NCI-H226 (cell line): Measurements from ENCODE around the gene TLCD2.
"Not testable (repeated sequence)": the region's sequence is repeated elsewhere in the genome, so short reads cannot be mapped to it uniquely, and the experiment has no call there.

ENCODE experiments used
- DNase-seq: peaks from one replicate; pipeline ENCODE4 v3.0.0-alpha.2; 2015

Gene TLCD2

DNA sequence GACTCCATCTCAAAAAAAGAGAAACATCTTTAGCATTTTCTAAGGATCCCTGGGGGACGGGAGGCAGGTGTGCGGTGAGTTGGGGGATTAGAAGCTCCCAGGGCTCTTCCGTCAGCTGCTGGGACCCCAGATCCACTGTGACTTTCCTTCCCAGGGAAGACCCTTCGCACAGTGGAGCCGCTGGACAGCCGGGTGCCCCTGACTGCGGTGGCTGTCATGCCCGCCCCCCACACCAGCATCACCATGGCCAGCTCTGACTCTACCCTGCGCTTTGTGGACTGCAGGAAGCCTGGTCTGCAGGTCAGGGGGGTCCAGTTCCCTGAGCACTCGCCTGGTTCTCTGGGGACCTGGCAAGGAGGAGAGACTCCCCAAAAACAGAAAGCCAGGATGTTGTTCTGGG lies 25.2 kb upstream of the TLCD2 start:
- no peak for DNase-seq

DNA sequence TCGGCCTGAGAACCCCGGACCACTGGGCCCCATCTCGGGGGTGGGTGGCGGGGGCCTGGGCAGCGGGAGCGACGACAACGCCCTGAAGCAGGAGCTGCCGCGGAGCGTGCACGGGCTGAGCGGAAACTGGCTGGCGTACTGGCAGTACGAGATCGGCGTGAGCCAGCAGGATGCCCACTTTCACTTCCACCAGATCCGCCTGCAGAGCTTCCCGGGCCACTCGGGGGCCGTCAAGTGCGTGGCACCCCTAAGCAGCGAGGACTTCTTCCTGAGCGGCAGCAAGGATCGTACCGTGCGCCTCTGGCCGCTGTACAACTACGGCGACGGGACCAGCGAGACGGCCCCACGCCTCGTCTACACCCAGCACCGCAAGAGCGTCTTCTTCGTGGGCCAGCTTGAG lies 23.6 kb upstream of the TLCD2 start:
- DNase-seq = no peak

DNA sequence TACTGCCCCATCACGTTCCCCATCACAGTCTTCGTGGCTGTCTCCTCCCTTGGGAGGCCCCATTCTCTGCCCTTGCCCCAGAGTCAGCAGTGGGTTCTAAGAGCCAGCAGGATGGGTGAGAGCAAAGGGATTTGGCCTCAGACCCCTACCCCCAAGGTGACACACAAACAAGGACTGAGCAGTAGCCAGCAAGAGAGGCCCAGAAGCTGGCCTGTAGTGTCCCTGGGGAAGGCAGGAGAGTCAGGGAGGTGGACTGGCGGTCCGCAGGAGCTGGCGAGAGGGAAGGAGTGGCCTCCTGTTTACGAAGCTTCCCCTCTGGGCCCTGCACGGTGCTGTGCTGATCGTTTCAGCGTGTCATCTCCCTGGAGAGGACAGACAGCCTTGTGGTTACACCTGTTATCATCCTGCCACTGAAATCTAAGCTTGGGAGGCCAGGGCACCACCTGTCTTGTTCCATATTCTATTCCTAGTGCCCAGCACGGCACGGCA lies 22.7 kb upstream of the TLCD2 start:
- DNase-seq = no peak

DNA sequence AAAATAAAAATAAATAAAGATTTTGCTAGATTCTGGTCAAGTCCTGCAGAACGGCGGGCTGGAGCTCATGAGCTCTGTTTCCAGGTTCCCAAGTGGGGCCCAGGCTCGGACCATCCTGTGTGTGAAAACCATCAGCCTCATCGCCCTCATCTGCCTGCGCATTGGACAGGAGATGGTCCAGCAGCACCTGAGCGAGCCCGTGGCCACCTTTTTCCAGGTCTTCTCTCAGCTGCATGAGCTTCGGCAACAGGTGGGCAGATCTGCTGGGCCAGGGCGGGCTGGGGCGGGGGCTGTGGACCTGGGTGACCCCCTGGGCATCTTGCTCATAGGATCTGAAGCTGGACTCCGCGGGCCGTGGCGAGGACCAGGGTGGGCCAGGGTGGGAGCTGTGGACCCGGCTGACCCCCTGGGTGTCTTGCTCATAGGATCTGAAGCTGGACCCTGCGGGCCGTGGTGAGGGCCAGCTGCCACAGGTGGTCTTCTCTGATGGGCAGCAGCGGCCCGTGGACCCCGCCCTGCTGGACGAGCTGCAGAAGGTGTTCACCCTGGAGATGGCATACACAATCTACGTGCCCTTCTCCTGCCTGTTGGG lies 22.2 kb upstream of the TLCD2 start:
- no peak for DNase-seq

DNA sequence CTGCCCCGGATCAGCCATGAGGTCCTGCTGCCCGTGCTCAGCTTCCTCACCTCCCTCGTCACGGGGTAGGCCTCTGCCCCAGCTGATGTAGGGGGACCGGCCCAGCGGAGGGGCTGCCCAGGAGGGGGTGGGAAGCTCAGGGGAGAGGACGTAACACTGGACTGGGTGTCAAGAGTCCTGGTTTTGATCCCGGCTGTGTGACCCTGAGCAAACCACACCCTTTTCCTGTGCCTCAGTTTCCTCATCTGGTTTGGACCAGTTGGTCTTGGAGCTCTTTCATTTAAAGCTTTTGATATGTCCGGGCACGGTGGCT lies 21.0 kb upstream of the TLCD2 start:
- DNase-seq = no peak

DNA sequence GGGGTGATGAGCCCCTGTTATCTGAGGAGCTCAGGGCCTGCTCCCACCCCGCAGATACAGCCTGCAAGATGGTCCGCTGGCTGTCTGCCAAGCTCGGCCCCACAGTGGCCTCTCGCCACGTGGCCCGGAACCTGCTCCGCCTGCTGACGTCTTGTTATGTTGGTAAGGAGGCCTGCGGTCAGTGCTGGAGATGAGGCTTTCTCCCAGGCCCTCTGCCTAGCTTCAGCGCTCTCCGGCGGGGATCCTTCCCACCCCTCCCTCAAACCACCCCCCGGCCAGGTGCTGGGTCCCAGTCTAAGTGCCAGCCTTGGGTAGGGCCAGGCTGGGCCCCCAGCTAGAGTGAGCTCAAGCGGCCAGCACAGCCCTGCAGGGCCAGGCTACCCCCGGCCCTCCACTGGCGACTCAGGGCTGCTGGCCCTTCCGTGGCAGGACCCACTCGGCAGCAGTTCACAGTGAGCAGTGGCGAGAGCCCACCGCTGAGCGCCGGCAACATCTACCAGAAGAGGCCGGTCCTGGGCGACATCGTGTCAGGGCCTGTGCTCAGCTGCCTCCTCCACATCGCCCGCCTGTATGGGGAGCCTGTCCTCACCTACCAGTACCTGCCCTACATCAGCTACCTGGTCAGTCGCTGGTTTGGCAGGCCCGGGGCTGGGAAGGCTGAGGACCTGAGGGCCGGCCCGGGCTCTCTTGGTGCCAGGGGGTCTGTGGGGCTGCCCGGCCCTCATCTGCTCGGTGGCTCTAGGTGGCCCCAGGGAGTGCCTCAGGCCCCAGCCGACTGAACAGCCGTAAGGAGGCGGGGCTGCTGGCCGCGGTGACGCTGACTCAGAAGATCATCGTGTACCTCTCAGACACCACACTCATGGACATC lies 20.4 kb upstream of the TLCD2 start:
- no peak for DNase-seq

DNA sequence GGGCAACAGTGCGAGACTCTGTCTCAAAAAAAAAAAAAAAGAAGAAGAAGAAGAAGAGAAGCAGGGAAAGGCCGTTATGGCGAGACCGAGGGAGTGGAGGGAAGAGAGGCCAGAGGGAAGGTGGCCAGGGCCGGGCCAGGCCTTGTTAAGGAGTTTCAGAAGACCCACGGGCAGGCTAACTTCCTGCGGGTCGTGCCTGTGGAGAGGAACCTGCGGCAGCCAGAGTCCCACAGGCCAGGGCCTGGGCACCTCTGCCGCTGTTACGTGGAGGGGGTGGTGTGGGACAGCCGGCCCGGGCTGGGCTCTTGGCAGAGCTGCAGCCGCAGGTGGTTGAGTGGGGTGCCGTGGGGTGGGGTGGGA lies 19.8 kb upstream of the TLCD2 start:
- DNase-seq = no peak

DNA sequence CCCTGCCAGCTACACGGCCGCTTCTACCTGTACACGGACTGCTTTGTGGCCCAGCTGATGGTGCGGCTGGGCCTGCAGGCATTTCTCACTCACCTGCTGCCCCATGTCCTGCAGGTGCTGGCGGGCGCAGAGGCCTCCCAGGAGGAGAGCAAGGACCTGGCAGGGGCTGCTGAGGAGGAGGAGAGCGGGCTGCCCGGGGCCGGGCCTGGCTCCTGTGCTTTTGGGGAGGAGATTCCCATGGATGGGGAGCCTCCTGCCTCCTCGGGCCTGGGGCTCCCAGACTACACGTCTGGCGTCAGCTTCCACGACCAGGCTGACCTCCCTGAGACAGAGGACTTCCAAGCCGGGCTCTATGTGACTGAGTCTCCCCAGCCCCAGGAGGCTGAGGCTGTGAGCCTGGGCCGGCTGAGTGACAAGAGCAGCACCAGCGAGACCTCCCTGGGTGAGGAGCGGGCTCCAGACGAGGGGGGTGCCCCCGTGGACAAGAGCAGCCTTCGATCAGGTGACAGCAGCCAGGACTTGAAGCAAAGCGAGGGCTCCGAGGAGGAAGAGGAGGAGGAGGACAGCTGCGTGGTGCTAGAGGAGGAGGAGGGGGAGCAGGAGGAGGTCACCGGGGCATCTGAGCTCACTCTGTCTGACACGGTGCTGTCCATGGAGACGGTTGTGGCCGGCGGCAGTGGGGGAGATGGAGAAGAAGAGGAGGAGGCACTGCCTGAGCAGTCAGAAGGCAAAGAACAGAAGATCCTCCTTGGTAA lies 17.9 kb upstream of the TLCD2 start:
- DNase-seq = no peak

DNA sequence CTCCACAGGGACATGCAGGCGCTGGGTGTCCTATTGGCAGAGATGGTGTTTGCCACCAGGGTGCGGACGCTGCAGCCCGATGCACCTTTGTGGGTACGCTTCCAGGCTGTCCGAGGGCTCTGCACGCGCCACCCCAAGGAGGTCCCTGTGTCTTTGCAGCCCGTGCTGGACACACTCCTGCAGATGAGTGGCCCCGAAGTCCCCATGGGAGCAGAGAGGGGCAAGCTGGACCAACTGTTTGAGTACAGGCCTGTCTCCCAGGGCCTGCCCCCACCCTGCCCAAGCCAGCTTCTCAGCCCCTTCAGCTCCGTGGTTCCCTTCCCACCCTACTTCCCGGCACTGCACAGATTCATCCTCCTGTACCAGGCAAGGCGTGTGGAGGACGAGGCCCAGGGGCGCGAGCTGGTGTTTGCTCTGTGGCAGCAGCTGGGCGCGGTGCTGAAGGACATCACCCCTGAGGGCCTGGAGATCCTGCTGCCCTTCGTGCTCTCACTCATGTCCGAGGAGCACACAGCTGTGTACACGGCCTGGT lies 17.1 kb upstream of the TLCD2 start:
- DNase-seq = no peak

DNA sequence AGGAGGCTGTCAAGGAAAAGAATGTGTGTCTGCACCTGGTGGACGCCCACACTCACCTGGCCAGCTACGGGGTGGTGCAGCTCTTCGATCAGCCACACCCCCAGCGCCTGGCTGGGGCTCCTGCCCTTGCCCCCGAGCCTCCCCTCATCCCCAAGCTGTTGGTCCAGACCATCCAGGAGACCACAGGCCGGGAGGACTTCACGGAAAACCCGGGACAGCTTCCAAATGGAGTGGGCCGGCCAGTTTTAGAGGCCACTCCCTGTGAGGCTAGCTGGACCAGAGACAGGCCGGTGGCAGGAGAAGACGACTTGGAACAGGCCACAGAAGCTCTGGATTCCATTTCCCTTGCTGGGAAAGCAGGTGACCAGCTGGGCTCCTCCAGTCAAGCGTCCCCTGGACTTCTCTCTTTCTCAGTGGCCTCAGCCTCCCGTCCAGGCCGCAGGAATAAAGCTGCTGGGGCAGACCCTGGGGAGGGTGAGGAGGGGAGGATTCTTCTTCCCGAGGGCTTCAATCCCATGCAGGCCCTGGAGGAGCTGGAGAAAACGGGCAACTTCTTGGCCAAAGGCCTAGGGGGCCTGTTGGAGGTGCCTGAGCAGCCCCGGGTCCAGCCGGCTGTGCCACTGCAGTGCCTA lies 16.6 kb upstream of the TLCD2 start:
- DNase-seq = no peak

DNA sequence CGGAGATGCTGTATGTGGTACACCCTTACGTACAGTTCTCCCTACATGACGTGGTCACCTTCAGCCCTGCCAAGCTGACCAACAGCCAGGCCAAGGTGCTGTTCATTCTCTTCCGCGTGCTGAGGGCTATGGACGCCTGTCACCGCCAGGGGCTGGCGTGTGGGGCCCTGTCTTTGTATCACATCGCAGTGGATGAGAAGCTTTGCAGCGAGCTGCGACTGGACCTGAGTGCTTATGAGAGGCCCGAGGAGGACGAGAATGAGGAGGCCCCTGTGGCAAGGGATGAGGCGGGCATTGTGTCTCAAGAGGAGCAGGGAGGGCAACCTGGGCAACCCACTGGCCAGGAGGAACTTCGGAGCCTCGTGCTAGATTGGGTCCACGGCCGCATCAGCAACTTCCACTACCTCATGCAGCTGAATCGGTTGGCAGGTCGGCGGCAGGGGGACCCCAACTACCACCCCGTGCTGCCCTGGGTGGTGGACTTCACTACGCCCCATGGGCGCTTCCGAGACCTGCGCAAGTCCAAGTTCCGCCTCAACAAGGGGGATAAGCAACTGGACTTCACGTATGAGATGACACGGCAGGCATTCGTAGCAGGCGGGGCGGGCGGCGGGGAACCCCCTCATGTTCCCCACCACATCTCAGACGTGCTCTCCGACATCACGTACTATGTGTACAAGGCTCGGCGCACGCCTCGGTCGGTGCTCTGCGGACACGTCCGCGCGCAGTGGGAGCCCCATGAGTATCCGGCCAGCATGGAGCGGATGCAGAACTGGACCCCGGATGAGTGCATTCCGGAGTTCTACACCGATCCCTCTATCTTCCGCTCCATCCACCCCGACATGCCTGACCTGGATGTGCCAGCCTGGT lies 15.7 kb upstream of the TLCD2 start:
- no peak for DNase-seq

DNA sequence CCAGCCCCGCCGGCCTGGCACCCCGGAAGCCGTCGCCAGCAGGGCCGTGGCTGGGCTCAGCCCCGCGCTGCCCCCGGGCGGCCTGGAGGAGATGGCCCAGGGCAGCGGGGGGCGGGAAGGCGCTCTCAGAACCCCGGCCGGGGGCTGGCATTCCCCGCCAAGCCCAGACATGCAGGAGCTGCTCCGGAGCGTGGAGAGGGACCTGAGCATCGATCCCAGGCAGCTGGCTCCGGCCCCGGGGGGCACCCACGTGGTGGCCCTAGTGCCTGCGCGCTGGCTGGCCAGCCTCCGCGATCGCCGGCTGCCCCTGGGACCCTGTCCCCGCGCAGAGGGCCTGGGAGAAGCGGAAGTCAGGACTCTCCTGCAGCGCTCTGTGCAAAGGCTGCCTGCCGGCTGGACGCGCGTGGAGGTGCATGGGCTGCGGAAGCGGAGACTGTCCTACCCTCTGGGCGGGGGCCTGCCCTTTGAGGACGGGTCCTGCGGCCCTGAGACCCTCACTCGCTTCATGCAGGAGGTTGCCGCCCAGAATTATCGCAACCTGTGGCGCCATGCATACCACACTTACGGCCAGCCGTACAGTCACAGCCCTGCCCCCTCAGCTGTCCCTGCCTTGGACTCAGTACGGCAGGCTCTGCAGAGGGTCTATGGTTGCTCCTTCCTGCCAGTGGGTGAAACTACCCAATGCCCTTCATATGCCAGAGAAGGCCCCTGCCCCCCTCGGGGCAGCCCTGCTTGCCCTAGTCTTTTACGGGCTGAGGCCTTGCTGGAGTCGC lies 14.9 kb upstream of the TLCD2 start:
- DNase-seq = peak; percentile 31

DNA sequence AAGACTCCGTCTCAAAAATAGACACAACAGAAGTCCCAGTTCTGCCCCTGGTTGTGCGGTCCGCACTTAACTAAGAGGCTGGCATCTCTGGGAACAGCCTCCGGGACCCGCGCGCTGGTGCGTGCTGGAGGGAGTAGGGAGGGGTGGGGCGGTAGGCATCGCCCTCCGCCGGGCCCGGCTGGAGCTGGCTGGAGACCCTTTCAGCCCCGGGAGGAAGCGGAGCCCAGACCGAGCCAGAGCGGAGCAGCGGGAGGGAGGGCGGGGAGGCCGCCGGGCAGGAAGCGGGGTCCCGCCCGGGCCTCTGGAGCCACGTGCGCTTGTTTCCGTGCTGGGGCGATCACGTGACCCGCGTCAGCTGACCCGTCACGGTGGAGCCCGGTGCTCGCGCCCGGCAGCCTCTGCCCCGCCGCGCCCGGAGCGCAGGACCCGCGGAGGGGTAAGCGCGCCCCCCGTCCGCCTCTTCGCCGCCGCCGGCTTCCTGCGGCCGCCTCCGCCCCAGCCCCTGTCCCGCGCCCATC lies 14.2 kb upstream of the TLCD2 start, which contains the start of gene WDR81:
Gene WDR81, plus strand, starts transcription at position 354 of the 518 bp plus-strand sequence. CDS start 256 bp downstream, outside the sequence.
- peak; percentile 77 for DNase-seq

DNA sequence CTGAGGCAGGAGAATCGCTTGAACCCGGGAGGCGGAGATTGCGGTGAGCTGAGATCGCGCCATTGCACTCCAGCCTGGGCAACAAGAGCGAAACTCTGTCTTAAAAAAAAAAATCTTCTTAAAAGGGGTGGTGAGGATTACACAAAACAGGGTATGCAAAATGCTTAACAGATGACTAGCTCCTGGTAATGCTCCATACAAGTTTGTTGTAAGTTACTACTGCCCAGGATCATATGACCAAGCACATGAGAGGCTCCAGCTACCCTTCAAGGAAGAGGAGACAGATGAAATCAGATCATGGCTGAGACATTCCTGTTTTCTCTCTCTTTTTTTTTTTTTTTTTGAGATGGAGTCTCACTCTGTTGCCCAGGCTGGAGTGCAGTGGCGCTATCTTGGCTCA lies 11.8 kb upstream of the TLCD2 start:
- DNase-seq = not testable (repeated sequence)

DNA sequence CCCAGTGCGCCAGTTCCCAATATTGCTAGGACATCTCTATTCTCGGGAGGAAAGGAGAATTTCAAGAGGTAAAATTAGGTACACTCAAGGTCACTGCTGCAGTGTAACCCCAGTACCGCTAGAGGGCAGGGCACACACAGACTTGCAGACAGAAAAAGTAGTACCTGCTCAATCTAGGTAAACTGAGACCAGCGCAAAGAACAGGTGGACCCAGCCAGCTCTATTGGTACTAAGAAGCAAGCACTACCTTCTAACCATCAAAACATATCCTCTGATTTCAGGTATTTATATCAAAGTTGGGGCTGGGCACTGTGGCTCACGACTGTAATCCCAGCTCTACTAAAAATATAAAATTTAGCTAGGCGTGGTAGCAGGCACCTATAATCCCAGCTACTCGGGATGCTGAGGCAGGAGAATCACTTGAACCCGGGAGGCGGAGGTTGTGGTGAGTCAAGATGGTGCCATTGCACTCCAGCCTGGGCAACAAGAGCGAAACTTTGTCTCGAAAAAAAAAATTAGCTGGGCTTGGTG lies 10.7 kb upstream of the TLCD2 start:
- no peak for DNase-seq

DNA sequence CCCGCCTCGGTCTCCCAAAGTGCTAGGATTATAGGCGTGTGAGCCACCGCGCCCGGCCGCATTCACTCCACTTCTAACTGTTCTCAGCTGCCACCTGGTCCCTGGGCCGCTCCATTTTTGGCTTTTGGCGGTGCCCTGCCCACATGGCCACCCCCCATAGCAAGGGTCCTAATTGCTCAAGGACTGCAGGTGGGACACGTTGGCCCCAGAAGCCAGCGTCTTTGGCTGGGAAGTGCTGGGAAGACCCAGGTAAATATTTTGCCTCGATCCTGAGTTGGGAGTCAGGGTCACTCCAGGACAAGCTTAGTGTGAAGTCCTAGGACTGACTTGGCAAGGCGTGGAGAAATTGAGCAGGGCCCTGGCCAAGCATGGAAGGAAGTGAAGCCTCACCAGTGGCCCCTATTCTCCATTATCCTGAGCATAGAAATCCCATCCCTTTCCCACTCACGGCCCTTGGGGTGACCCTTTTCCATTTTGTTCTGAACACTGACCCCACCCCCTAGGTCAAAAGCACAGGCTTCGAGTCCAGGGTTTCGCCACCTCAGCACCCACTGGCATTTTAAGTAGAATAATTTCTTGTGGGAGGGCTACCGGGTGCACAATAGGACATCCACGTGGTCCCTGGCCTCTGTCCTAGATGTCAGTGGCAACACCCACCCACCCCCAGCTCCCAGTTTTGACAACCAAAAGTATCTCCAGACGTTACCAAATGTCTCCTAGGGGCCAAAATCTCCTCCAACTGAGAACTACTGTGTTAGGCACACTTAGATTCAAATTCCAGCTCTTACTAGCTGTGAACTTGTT lies 8.4 kb upstream of the TLCD2 start:
- no peak for DNase-seq

DNA sequence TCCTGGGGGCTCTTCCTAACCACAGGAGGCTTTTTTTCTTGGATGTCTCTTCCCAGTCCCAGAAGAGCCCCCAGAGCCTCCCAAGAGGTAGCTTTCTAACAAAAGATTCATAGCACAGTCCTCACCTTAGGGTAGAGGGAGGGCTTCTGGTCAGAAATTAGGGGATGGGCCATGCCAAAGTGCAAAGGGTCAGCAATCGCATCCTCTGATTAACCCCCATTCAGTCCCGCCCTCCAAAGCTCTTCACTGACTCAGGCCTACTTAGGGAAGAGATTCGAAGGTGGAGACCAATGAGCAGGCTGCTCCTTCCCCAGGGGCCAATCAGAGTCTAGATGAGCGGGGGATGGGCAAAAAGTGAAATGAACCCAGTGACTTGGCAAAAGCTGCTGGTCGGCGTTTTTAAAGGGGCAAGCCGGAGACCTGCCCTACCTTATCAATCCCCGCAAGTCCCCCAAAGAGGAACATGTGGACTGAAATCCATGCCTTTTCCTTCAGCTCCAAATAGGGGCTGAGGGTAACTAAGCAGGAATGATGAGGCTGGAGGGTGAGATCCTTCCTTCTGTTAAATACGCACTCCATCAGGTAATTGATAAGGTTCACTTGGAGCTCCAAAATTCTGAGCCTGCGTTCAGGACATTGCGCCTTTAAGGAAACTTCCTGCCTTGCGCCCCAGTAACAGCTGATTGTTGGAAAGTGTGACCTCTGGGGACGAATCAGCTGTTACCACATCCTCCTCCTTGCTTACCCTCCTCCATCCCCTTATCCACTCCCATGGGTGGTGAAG lies 6.9 kb upstream of the TLCD2 start:
- peak; percentile 99 for DNase-seq

DNA sequence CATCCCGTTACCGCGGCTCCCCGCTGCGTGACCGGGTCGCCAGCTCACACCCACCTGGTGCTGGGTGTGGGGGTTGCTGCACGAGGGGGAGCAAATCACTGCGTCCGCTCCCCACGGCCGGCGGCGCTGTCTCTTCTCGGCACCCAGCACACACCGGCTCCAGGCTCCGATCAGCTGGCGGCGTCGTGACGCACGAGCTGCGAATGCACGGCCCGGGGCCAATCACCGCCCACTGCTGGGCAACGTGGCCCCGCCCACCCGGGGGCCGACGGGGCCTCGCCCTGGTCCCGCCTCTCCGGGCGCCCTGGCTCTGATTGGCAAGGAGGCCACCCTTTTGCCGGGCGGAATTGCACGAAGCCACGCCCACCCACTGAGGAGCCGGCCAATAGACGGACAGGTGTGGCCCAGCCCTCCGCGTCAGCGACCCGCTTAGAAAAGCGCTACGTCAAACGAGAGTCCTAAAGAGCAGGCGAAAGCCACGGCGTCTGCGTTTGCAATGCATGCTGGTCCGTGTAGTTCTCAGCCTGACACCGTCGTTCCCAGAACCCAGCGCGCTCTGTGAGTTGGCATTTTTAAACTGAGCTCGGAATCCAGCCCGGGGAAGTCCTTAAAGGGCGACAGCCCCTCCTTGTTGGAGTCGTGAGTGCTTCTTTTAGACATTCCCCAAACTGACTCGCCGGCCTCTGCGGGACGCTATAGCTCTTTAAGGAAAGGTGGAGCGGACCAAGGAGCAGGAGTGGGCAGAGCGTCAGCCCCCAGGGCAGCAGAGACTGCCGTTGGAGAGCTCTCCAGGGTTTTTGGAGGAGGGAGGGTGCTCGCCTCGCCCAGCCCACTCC lies 6.1 kb upstream of the TLCD2 start:
- DNase-seq = peak; percentile 100
